8988T (cell line): Measurements from ENCODE around the gene SNRPD2.

ENCODE experiments used
- DNase-seq: peaks from one replicate; pipeline ENCODE4 v3.0.0; 2011

Gene SNRPD2

GRCh38 chr19:45653634-45654033 is 38.1 kb downstream of the SNRPD2 start:
- DNase-seq: no peak

GRCh38 chr19:45650722-45651121 is 41.0 kb downstream of the SNRPD2 start:
- DNase-seq: no peak

GRCh38 chr19:45646345-45646698 is 45.4 kb downstream of the SNRPD2 start:
- DNase-seq: no peak

GRCh38 chr19:45645631-45646344 is 46.0 kb downstream of the SNRPD2 start:
- DNase-seq: no peak

GRCh38 chr19:45645068-45645630 is 46.6 kb downstream of the SNRPD2 start:
- DNase-seq: no peak

GRCh38 chr19:45643927-45644771 is 47.6 kb downstream of the SNRPD2 start:
- no peak for DNase-seq

GRCh38 chr19:45643024-45643926 is 48.5 kb downstream of the SNRPD2 start:
- peak; percentile 81 for DNase-seq

- peak; percentile 68 for DNase-seq
These were observed 50.3 kb downstream of the SNRPD2 start for GRCh38 chr19:45641274-45642105.

GRCh38 chr19:45640849-45641273 is 50.9 kb downstream of the SNRPD2 start:
- DNase-seq: no peak

- peak; percentile 54 for DNase-seq
These were observed 52.6 kb downstream of the SNRPD2 start, which contains the start of gene EML2 for GRCh38 chr19:45638930-45639729. Gene EML2 (minus strand): TSS chr19:45639397. CDS start chr19:45639376, 21 bp downstream.

GRCh38 chr19:45637890-45638667 is 53.7 kb downstream of the SNRPD2 start:
- no peak for DNase-seq
